ENCODE data around the gene MMRN1.

DNA sequence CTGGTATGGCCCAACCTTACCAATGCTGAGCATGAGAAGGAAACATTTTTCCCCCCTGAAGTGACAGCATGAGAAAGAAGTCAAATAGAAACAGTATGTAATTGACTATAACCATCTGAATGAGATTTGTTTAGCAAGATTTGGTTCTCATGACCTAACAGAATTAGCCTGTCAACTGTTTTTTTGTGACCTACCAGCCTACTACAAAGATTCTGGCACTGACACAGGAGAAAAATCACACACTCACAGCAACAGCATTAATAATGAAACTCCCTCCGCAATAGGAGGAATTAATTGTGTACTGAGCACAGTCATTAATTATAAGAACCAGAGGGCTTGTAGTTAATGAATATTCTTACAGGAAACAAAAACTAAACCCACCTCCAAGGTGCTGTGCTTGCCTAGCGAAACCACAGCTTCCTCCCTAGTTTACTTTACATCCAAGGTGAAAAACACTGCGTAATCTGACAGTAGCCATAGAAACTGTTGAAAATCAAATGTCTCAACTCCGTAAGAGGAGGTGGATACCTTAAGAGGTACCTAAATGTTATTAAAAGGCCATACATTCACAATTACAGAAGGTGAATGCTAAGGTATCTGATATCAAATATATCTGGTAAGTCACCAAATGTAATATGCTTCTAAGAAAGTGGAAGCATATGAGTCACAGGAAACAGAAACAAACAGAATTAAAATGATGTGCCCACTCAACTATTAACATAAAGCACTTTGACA, 34.9 kb downstream of the MMRN1 start:
- TF ChIP-seq, protein P1, sequence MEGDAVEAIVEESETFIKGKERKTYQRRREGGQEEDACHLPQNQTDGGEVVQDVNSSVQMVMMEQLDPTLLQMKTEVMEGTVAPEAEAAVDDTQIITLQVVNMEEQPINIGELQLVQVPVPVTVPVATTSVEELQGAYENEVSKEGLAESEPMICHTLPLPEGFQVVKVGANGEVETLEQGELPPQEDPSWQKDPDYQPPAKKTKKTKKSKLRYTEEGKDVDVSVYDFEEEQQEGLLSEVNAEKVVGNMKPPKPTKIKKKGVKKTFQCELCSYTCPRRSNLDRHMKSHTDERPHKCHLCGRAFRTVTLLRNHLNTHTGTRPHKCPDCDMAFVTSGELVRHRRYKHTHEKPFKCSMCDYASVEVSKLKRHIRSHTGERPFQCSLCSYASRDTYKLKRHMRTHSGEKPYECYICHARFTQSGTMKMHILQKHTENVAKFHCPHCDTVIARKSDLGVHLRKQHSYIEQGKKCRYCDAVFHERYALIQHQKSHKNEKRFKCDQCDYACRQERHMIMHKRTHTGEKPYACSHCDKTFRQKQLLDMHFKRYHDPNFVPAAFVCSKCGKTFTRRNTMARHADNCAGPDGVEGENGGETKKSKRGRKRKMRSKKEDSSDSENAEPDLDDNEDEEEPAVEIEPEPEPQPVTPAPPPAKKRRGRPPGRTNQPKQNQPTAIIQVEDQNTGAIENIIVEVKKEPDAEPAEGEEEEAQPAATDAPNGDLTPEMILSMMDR (IDR thresholded peaks at IDR 0.05 in 8 of 11, conservative IDR thresholded peaks at IDR 0.05 in 3 of 11) = no peak
- TF ChIP-seq POLR2AphosphoS5 (IDR thresholded peaks at IDR 0.05) (no peak), POLR2A (IDR thresholded peaks at IDR 0.05) (no peak)
